ENCODE measurements around the gene ZFYVE21.

The ZFYVE21 gene

DNA sequence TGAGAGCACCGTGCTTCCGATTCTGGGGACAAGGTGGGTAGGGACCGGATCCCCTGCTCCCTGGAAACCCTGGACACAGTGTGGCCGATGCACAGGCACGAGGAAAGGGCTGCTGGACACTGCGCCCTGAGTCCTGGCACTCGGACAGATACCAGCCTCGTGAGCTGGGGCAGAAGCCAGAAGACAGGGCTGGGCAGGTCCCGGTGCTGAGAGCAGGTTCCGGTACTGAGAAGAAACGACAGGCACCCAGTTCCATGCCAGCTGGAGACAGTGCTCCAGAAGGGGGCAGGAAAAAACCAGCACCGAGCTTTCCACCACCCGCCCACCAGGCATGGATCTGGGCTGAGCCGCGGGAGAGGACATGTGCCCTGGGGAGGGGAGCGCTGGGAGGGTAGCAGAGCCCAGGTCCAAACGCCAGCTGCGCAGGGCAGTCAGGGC, 6.8 kb upstream of the ZFYVE21 start:
- no peak overlapping the region for H3K4me3 ChIP-seq (replicated peaks; ENCODE audit: insufficient read depth, low read length)
- no peak overlapping the region for H3K27ac ChIP-seq (replicated peaks)
- TF ChIP-seq, protein P1, sequence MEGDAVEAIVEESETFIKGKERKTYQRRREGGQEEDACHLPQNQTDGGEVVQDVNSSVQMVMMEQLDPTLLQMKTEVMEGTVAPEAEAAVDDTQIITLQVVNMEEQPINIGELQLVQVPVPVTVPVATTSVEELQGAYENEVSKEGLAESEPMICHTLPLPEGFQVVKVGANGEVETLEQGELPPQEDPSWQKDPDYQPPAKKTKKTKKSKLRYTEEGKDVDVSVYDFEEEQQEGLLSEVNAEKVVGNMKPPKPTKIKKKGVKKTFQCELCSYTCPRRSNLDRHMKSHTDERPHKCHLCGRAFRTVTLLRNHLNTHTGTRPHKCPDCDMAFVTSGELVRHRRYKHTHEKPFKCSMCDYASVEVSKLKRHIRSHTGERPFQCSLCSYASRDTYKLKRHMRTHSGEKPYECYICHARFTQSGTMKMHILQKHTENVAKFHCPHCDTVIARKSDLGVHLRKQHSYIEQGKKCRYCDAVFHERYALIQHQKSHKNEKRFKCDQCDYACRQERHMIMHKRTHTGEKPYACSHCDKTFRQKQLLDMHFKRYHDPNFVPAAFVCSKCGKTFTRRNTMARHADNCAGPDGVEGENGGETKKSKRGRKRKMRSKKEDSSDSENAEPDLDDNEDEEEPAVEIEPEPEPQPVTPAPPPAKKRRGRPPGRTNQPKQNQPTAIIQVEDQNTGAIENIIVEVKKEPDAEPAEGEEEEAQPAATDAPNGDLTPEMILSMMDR (IDR thresholded peaks at IDR 0.05; ENCODE audit: insufficient read depth, low read length) = no peak
- TF ChIP-seq POLR2AphosphoS5 (IDR thresholded peaks at IDR 0.05; ENCODE audit: low read depth) (no peak), GABPA (IDR thresholded peaks at IDR 0.05; ENCODE audit: low read depth) (no peak), SPI1 (IDR thresholded peaks at IDR 0.05; ENCODE audit: borderline replicate concordance, low read depth) (no peak)
- TF ChIP-seq, protein P2, sequence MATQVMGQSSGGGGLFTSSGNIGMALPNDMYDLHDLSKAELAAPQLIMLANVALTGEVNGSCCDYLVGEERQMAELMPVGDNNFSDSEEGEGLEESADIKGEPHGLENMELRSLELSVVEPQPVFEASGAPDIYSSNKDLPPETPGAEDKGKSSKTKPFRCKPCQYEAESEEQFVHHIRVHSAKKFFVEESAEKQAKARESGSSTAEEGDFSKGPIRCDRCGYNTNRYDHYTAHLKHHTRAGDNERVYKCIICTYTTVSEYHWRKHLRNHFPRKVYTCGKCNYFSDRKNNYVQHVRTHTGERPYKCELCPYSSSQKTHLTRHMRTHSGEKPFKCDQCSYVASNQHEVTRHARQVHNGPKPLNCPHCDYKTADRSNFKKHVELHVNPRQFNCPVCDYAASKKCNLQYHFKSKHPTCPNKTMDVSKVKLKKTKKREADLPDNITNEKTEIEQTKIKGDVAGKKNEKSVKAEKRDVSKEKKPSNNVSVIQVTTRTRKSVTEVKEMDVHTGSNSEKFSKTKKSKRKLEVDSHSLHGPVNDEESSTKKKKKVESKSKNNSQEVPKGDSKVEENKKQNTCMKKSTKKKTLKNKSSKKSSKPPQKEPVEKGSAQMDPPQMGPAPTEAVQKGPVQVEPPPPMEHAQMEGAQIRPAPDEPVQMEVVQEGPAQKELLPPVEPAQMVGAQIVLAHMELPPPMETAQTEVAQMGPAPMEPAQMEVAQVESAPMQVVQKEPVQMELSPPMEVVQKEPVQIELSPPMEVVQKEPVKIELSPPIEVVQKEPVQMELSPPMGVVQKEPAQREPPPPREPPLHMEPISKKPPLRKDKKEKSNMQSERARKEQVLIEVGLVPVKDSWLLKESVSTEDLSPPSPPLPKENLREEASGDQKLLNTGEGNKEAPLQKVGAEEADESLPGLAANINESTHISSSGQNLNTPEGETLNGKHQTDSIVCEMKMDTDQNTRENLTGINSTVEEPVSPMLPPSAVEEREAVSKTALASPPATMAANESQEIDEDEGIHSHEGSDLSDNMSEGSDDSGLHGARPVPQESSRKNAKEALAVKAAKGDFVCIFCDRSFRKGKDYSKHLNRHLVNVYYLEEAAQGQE (IDR thresholded peaks at IDR 0.05; ENCODE audit: insufficient replicate concordance, low read depth) = no peak
- no peak for DNase-seq (ENCODE audit: low read depth in 1 of 2, low spot score in 1 of 2)
- H3K27me3 ChIP-seq (ENCODE audit: insufficient read depth, poor library complexity, severe bottlenecking) = no peaks in the 10 kb centered on the region

DNA sequence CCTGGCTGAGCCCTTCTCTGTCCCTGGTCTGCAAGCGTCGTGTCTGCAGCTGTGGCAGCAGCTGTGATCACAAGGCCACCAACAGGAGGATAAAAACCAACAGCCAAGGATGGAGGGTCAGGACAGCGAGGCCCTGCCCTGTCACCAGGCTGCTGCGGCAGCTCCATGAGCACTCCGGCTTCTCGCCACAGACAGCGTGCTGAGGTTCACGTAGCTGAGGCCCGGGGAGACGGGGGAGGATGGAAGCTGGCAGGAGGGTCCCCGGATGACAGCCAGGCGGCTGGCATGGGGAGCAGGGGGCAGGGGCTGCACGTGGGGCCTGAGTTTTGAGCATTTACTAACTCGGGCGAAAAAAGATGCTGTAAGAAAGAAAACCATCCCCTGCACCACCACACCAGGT, 5.8 kb upstream of the ZFYVE21 start:
- Histone ChIP-seq H3K27me3 (ENCODE audit: insufficient read depth, poor library complexity, severe bottlenecking) (no peaks in the 10 kb centered on the region), H3K4me3 (replicated peaks; ENCODE audit: insufficient read depth, low read length) (no peak overlapping the region), H3K27ac (replicated peaks) (no peak overlapping the region)
- TF ChIP-seq, protein P2 (IDR thresholded peaks at IDR 0.05; ENCODE audit: insufficient replicate concordance, low read depth) = no peak
- TF ChIP-seq, protein P1 (IDR thresholded peaks at IDR 0.05; ENCODE audit: insufficient read depth, low read length) = no peak
- TF ChIP-seq SPI1 (IDR thresholded peaks at IDR 0.05; ENCODE audit: borderline replicate concordance, low read depth) (no peak), GABPA (IDR thresholded peaks at IDR 0.05; ENCODE audit: low read depth) (no peak), POLR2AphosphoS5 (IDR thresholded peaks at IDR 0.05; ENCODE audit: low read depth) (no peak)
- no peak for DNase-seq (ENCODE audit: low read depth in 1 of 2, low spot score in 1 of 2)

- DNase-seq (ENCODE audit: low read depth in 1 of 2, low spot score in 1 of 2) = no peak
- Histone ChIP-seq H3K27ac (replicated peaks) (no peak overlapping the region), H3K27me3 (ENCODE audit: insufficient read depth, poor library complexity, severe bottlenecking) (no peaks in the 10 kb centered on the region), H3K4me3 (replicated peaks; ENCODE audit: insufficient read depth, low read length) (no peak overlapping the region)
- no peak for TF ChIP-seq SPI1 (IDR thresholded peaks at IDR 0.05; ENCODE audit: borderline replicate concordance, low read depth)
- TF ChIP-seq, protein P2 (IDR thresholded peaks at IDR 0.05; ENCODE audit: insufficient replicate concordance, low read depth) = no peak
- TF ChIP-seq, protein P1 (IDR thresholded peaks at IDR 0.05; ENCODE audit: insufficient read depth, low read length) = no peak
- no peak for TF ChIP-seq GABPA (IDR thresholded peaks at IDR 0.05; ENCODE audit: low read depth)
- TF ChIP-seq POLR2AphosphoS5 (IDR thresholded peaks at IDR 0.05; ENCODE audit: low read depth) = no peak
Measured at GRCh38 chr14:103710771-103711377, 4.7 kb upstream of the ZFYVE21 start.

All from HL-60 (cell line).